Neural progenitor cell (in vitro differentiated cells): ENCODE data around the gene CFDP1. TPM values are rescaled to one million over a fixed set of nuclear protein-coding genes. Genes with fewer than 3 reads are reported as not detected.

ENCODE experiments used
- DNase-seq: peaks from one replicate; pipeline ENCODE4 v3.0.0-alpha.2; 2016; ENCODE audit warnings: low spot score
- H2AFZ ChIP-seq: fragments of 200-600 bp; sonication (generic); replicated peaks from 2 replicates; pipeline ENCODE4 v1.6.1; 2016; ENCODE audit warnings: antibody characterized with exemption
- H3F3A ChIP-seq: fragments of 200-600 bp; sonication (generic); 2 replicates; pipeline ENCODE4 v1.6.1; 2016; ENCODE audit warnings: antibody characterized with exemption, low read depth
- H3K27ac ChIP-seq: fragments of 200-600 bp; sonication (generic); 2 replicates; pipeline ENCODE4 v1.5.1; 2016; ENCODE audit warnings: mild to moderate bottlenecking
- H3K27me3 ChIP-seq: fragments of 200-600 bp; sonication (generic); 2 replicates; pipeline ENCODE4 v1.6.1; 2016; ENCODE audit warnings: mild to moderate bottlenecking, moderate library complexity
- H3K36me3 ChIP-seq: fragments of 200-600 bp; sonication (generic); 2 replicates; pipeline ENCODE4 v1.5.1; 2016
- H3K4me1 ChIP-seq: fragments of 200-600 bp; sonication (generic); 2 replicates; pipeline ENCODE4 v1.6.1; 2016; ENCODE audit warnings: mixed run types
- H3K4me2 ChIP-seq: fragments of 200-600 bp; sonication (generic); 2 replicates; pipeline ENCODE4 v1.6.1; 2016
- H3K4me3 ChIP-seq: fragments of 200-600 bp; sonication (generic); 2 replicates; pipeline ENCODE4 v1.5.1; 2016
- H3K79me2 ChIP-seq: fragments of 200-600 bp; sonication (generic); 2 replicates; pipeline ENCODE4 v1.6.1; 2016; ENCODE audit warnings: low read depth
- H3K9ac ChIP-seq: fragments of 200-600 bp; sonication (generic); 2 replicates; pipeline ENCODE4 v1.6.1; 2016
- H3K9me3 ChIP-seq: fragments of 200-600 bp; sonication (generic); 2 replicates; pipeline ENCODE4 v1.5.1; 2016; ENCODE audit warnings: low read depth
- H4K20me1 ChIP-seq: fragments of 200-600 bp; sonication (generic); 2 replicates; pipeline ENCODE4 v1.6.1; 2016; ENCODE audit warnings: low read depth
- H3K27ac Mint-ChIP-seq: 3 replicates; pipeline ENCODE4 v1.8.0; 2021; ENCODE audit warnings: mixed read lengths
- H3K27me3 Mint-ChIP-seq: 2 replicates; pipeline ENCODE4 v1.8.0; 2022; ENCODE audit warnings: low read depth, mild to moderate bottlenecking, inconsistent platforms, moderate library complexity, mixed read lengths; ENCODE audit not compliant: insufficient read depth
- H3K36me3 Mint-ChIP-seq: 3 replicates; pipeline ENCODE4 v1.8.0; 2021; ENCODE audit warnings: mixed read lengths
- H3K4me1 Mint-ChIP-seq: 3 replicates; pipeline ENCODE4 v1.8.0; 2021; ENCODE audit warnings: mixed read lengths
- H3K4me3 Mint-ChIP-seq: 3 replicates; pipeline ENCODE4 v1.8.0; 2021; ENCODE audit warnings: mild to moderate bottlenecking, moderate library complexity, mixed read lengths
- H3K9me3 Mint-ChIP-seq: 3 replicates; pipeline ENCODE4 v1.8.0; 2020; ENCODE audit warnings: mixed read lengths
- EZH2 ChIP-seq: fragments of 200-600 bp; sonication (generic); IDR thresholded peaks from 2 replicates; pipeline ENCODE4 v1.6.1; 2017; ENCODE audit warnings: antibody characterized with exemption, mild to moderate bottlenecking, moderate library complexity
- EZH2phosphoT487 ChIP-seq: fragments of 200-600 bp; sonication (generic); IDR thresholded peaks from 2 replicates; pipeline ENCODE4 v1.6.1; 2017; ENCODE audit warnings: antibody characterized with exemption
- total RNA-seq: library from RNA; depleted of rRNA; stranded (reverse); fragments of >200 nt; gene quantifications from 2 replicates; pipeline ENCODE4 v1.2.3, GENCODE V29; 2015; ENCODE audit warnings: low replicate concordance
- TF ChIP-seq, protein P1 (sequence below): fragments of 200-600 bp; sonication (generic); IDR thresholded peaks from 2 replicates; pipeline ENCODE4 v1.5.1; 2017; ENCODE audit warnings: antibody characterized with exemption, mild to moderate bottlenecking

Gene CFDP1
- total RNA-seq, 1 donor from 2014 or later, result 159 TPM

DNA sequence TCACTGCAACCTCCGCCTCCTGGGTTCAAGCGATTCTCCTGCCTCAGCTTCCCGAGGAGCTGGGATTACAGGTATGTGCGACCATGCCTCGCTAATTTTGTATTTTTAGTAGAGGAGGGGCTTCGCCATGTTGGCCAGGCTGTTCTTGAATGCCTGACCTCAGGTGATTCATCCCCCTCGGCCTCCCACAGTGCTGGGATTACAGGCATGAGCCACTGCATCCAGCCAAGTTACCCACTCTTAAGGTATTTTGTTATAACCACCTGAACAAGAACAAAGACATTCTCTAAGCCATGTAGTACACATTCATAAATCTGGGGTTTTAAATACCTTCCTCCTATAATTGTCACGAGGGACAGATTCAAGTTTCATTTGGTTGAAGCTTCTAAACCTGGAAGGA lies 43.5 kb upstream of the CFDP1 start:
- H3K9ac ChIP-seq, result no peak overlapping the region
- peaks cover 4% of the 10 kb centered on the region for H3F3A ChIP-seq
- Mint-ChIP-seq H3K27me3 (peaks cover 2% of the 10 kb centered on the region), H3K9me3 (no peaks in the 10 kb centered on the region), H3K4me3 (no peak overlapping the region), H3K4me1 (peaks cover 3% of the 10 kb centered on the region), H3K27ac (peak overlapping the region; percentile 29), H3K36me3 (no peaks in the 10 kb centered on the region)
- H3K27ac ChIP-seq, result no peak overlapping the region
- DNase-seq, result no peak
- H3K4me2 ChIP-seq, result no peak overlapping the region
- no peaks in the 10 kb centered on the region for H3K9me3 ChIP-seq
- no peak overlapping the region for H2AFZ ChIP-seq
- H3K4me1 ChIP-seq, result no peaks in the 10 kb centered on the region
- no peaks in the 10 kb centered on the region for H3K27me3 ChIP-seq
- no peaks in the 10 kb centered on the region for H3K79me2 ChIP-seq
- no peaks in the 10 kb centered on the region for H4K20me1 ChIP-seq
- no peak for TF ChIP-seq EZH2phosphoT487
- no peak for TF ChIP-seq EZH2
- TF ChIP-seq, protein P1, sequence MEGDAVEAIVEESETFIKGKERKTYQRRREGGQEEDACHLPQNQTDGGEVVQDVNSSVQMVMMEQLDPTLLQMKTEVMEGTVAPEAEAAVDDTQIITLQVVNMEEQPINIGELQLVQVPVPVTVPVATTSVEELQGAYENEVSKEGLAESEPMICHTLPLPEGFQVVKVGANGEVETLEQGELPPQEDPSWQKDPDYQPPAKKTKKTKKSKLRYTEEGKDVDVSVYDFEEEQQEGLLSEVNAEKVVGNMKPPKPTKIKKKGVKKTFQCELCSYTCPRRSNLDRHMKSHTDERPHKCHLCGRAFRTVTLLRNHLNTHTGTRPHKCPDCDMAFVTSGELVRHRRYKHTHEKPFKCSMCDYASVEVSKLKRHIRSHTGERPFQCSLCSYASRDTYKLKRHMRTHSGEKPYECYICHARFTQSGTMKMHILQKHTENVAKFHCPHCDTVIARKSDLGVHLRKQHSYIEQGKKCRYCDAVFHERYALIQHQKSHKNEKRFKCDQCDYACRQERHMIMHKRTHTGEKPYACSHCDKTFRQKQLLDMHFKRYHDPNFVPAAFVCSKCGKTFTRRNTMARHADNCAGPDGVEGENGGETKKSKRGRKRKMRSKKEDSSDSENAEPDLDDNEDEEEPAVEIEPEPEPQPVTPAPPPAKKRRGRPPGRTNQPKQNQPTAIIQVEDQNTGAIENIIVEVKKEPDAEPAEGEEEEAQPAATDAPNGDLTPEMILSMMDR, result no peak
- no peaks in the 10 kb centered on the region for H3K36me3 ChIP-seq
- H3K4me3 ChIP-seq, result no peak overlapping the region

DNA sequence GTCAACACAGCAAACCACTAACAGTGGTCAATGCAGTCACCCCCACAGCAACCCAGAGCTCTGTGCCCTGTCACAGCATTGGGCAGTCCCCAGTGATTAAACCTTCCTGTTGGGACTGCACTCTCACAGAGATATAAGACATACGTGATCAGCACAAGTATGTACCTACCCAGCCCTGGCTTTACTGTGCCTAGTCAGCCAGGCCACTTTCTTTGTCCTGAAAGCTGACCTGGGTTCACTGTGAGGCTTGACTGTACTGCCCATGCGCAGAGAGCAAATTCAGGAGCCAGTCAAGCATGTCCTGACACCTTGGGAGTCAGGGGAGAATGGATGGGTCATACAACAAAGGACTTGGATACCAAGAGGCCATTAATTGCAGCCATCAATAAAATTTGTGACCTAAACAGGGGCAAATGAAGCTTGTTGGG lies 42.1 kb upstream of the CFDP1 start:
- DNase-seq, result no peak
- H3K79me2 ChIP-seq, result no peaks in the 10 kb centered on the region
- peaks cover 2% of the 10 kb centered on the region for H3K27me3 Mint-ChIP-seq
- no peak overlapping the region for H3K27ac Mint-ChIP-seq
- no peaks in the 10 kb centered on the region for H3K36me3 ChIP-seq
- H2AFZ ChIP-seq, result no peak overlapping the region
- TF ChIP-seq EZH2phosphoT487, result no peak
- TF ChIP-seq, protein P1, result no peak
- H4K20me1 ChIP-seq, result no peaks in the 10 kb centered on the region
- no peaks in the 10 kb centered on the region for H3K36me3 Mint-ChIP-seq
- peaks cover 13% of the 10 kb centered on the region for H3F3A ChIP-seq
- H3K27ac ChIP-seq, result no peak overlapping the region
- H3K9me3 ChIP-seq, result no peaks in the 10 kb centered on the region
- no peaks in the 10 kb centered on the region for H3K9me3 Mint-ChIP-seq
- H3K4me3 ChIP-seq, result no peak overlapping the region
- H3K4me1 Mint-ChIP-seq, result peaks cover 5% of the 10 kb centered on the region
- H3K4me3 Mint-ChIP-seq, result no peak overlapping the region
- no peak overlapping the region for H3K9ac ChIP-seq
- H3K4me2 ChIP-seq, result no peak overlapping the region
- H3K4me1 ChIP-seq, result no peaks in the 10 kb centered on the region
- no peaks in the 10 kb centered on the region for H3K27me3 ChIP-seq

DNA sequence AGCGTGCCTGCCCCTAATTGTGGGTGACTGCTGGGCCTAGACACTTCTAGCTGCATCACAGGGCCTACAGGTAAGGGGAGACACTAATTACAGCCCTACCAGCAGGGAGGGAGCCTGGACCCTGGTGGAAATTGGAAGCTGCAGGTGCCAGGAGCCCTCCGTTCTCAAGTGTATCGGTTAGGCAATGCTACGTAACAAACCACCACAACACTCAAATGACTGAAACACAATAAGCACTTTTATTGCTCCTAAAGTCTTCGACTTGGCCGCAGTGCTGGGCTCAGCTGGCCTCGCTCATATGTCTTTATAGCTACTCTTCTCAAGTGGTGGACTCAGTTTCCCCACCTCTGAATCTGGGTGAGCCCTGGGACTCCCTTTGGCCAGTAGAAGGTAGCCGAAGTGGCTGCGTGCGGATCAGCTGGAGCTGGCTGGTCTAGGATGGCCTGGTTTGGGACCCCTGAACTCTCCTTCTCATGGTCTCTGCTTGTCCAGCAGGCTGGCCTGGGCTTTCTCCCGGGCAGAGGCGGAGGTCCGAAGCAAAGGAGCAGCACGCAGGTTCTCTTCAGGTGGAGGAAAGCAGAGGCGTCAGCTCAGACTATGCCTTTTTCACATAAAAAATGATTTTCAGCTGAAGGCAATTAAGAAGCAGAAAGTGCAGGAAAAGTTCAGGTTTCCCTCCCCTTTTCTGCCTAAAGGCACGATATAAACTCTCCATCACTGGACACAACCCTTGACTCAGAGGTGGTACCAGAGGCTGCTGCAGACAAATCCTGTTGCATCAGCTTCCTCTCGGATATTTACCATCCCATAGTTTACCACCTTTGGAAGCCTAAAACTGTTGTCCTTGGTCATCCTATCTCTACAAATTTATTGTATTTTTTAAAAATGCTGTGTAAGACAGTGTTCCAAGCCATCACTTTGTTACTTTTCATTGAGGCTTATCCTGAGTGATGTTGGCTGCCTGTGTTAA lies 39.9 kb upstream of the CFDP1 start:
- Histone ChIP-seq H4K20me1 (no peaks in the 10 kb centered on the region), H3K27ac (no peak overlapping the region), H2AFZ (no peak overlapping the region), H3F3A (peaks cover 13% of the 10 kb centered on the region), H3K4me1 (no peaks in the 10 kb centered on the region), H3K9me3 (no peaks in the 10 kb centered on the region), H3K4me3 (no peak overlapping the region), H3K4me2 (no peak overlapping the region), H3K9ac (no peak overlapping the region), H3K36me3 (no peaks in the 10 kb centered on the region), H3K79me2 (no peaks in the 10 kb centered on the region), H3K27me3 (no peaks in the 10 kb centered on the region)
- Mint-ChIP-seq H3K4me3 (no peak overlapping the region), H3K27me3 (peaks cover 2% of the 10 kb centered on the region), H3K9me3 (no peaks in the 10 kb centered on the region), H3K36me3 (no peaks in the 10 kb centered on the region), H3K27ac (no peak overlapping the region), H3K4me1 (peaks cover 9% of the 10 kb centered on the region)
- DNase-seq, result no peak
- TF ChIP-seq, protein P1, result no peak
- TF ChIP-seq EZH2 (no peak), EZH2phosphoT487 (no peak)
